ENCODE results near the gene JOSD2.

The JOSD2 gene

GRCh38 chr19:50488389-50489194, 22.4 kb downstream of the JOSD2 start:
- H3K4me3 ChIP-seq (replicated peaks; ENCODE audit: low read depth, low read length), result no peak overlapping the region
- no peak for TF ChIP-seq CTCF (IDR thresholded peaks at IDR 0.05; ENCODE audit: insufficient read depth, low read length, poor library complexity, severe bottlenecking)
- no peak for DNase-seq (ENCODE audit: extremely low read depth, insufficient read length)
- peaks cover 4% of the 10 kb centered on the region; the same call in 1 of the 2 replicates for H3K36me3 ChIP-seq (ENCODE audit: control insufficient read depth, insufficient read depth, low read length)
- H3K27me3 ChIP-seq (replicated peaks; ENCODE audit: control insufficient read depth, insufficient read depth, low read length), result no peaks in the 10 kb centered on the region

- Histone ChIP-seq H3K27me3 (replicated peaks; ENCODE audit: control insufficient read depth, insufficient read depth, low read length) (no peaks in the 10 kb centered on the region), H3K36me3 (ENCODE audit: control insufficient read depth, insufficient read depth, low read length) (peaks cover 10% of the 10 kb centered on the region), H3K4me3 (replicated peaks; ENCODE audit: low read depth, low read length) (no peak overlapping the region)
- no peak for DNase-seq (ENCODE audit: extremely low read depth, insufficient read length)
- peak; percentile 61 for TF ChIP-seq CTCF (IDR thresholded peaks at IDR 0.05; ENCODE audit: insufficient read depth, low read length, poor library complexity, severe bottlenecking)
These were observed 24.0 kb downstream of the JOSD2 start for GRCh38 chr19:50486823-50487515.

- Histone ChIP-seq H3K27me3 (replicated peaks; ENCODE audit: control insufficient read depth, insufficient read depth, low read length) (no peaks in the 10 kb centered on the region), H3K4me3 (replicated peaks; ENCODE audit: low read depth, low read length) (no peak overlapping the region), H3K36me3 (ENCODE audit: control insufficient read depth, insufficient read depth, low read length) (peaks cover 23% of the 10 kb centered on the region)
- DNase-seq (ENCODE audit: extremely low read depth, insufficient read length), result no peak
- no peak for TF ChIP-seq CTCF (IDR thresholded peaks at IDR 0.05; ENCODE audit: insufficient read depth, low read length, poor library complexity, severe bottlenecking)
These were observed 25.6 kb downstream of the JOSD2 start for GRCh38 chr19:50485284-50485955.

- TF ChIP-seq CTCF (IDR thresholded peaks at IDR 0.05; ENCODE audit: insufficient read depth, low read length, poor library complexity, severe bottlenecking), result no peak
- H3K27me3 ChIP-seq (replicated peaks; ENCODE audit: control insufficient read depth, insufficient read depth, low read length), result no peaks in the 10 kb centered on the region
- H3K4me3 ChIP-seq (replicated peaks; ENCODE audit: low read depth, low read length), result no peak overlapping the region
- DNase-seq (ENCODE audit: extremely low read depth, insufficient read length), result no peak
- peaks cover 38% of the 10 kb centered on the region for H3K36me3 ChIP-seq (ENCODE audit: control insufficient read depth, insufficient read depth, low read length)
These were observed 28.1 kb downstream of the JOSD2 start for GRCh38 chr19:50482916-50483315.

DNA sequence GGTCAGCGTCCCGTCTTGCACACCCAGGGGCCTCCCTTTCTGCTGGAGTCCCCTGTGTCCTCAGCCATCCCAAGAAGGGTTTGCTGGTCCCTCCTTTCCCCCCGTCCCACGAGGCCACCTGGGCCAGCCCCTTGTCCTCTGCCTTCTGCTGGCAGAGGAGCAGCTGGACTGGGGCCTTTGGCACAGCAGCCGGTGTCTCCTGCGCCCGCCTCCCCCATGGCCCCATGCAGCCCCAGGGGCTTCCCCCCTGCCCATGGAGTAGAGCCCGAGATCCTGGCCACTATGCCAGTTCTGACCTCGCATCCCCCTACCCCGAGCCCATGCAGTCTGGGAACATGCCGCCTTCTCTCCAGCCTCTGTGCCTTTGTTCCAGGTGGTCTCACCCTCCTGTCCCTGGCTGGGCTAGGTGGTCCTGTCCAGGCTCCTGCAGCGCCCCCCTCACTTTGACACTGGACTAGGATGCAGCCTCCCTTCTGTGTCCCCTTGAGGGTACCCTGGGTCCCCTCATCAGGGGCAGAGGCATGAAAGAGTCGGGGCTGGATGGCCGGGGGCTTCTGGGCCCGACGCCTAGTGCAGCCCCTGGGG, 28.6 kb downstream of the JOSD2 start:
- no peak for DNase-seq (ENCODE audit: extremely low read depth, insufficient read length)
- Histone ChIP-seq H3K36me3 (ENCODE audit: control insufficient read depth, insufficient read depth, low read length) (peaks cover 41% of the 10 kb centered on the region), H3K27me3 (replicated peaks; ENCODE audit: control insufficient read depth, insufficient read depth, low read length) (no peaks in the 10 kb centered on the region), H3K4me3 (replicated peaks; ENCODE audit: low read depth, low read length) (no peak overlapping the region)
- no peak for TF ChIP-seq CTCF (IDR thresholded peaks at IDR 0.05; ENCODE audit: insufficient read depth, low read length, poor library complexity, severe bottlenecking)

All from GM06990 (cell line).